Effector CD4-positive, alpha-beta T cell (primary cell): ENCODE data around the gene RIT1.

Experiments
- DNase-seq: peaks from one replicate; pipeline ENCODE4 v3.0.0-alpha.2; 2020

The RIT1 gene

GRCh38 chr1:155856257-155856974 lies 54.7 kb downstream of the RIT1 start:
- DNase-seq, result no peak

- DNase-seq, result no peak
Measured at GRCh38 chr1:155850345-155850744, 60.8 kb downstream of the RIT1 start.

GRCh38 chr1:155847823-155848529 lies 63.2 kb downstream of the RIT1 start:
- no peak for DNase-seq
